ENCODE measurements around the gene SBNO1.
"Not testable (repeated sequence)": the region's sequence is repeated elsewhere in the genome, so short reads cannot be mapped to it uniquely, and the experiment has no call there.

The SBNO1 gene

DNA sequence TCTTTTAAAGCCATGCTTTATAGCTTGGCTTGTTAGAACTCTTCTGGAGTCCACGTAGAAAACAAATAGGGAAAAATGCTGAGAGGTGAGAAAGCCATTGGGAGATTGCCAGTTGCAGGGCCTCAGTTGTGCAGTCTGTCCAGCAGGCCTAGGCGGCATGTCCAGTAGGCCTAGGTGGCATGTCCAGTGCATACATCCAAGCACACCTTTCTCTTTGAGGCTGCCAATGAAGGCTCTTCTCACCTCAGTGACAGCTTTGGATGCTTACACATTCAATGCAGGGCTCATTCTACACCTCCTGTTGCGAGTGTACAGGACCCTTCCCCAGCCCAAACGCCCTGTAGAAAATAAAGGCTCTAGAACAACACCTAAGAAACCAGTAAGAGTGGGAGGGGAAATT, 106.1 kb downstream of the SBNO1 start:
- H3K4me3 ChIP-seq (ENCODE audit: low read depth, low read length): no peak overlapping the region
- TF ChIP-seq, protein P1, sequence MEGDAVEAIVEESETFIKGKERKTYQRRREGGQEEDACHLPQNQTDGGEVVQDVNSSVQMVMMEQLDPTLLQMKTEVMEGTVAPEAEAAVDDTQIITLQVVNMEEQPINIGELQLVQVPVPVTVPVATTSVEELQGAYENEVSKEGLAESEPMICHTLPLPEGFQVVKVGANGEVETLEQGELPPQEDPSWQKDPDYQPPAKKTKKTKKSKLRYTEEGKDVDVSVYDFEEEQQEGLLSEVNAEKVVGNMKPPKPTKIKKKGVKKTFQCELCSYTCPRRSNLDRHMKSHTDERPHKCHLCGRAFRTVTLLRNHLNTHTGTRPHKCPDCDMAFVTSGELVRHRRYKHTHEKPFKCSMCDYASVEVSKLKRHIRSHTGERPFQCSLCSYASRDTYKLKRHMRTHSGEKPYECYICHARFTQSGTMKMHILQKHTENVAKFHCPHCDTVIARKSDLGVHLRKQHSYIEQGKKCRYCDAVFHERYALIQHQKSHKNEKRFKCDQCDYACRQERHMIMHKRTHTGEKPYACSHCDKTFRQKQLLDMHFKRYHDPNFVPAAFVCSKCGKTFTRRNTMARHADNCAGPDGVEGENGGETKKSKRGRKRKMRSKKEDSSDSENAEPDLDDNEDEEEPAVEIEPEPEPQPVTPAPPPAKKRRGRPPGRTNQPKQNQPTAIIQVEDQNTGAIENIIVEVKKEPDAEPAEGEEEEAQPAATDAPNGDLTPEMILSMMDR (IDR thresholded peaks at IDR 0.05; ENCODE audit: insufficient read depth, low read length, missing control alignments): no peak
- DNase-seq (ENCODE audit: low read depth, low spot score): no peak
- ChIA-PET CTCF (interaction anchor here (1.0 to 1.7 kb wide), 2 partner anchors 11 to 20 kb away, joined by 3 to 7 read pairs; no protein-coding TSS in a partner anchor), POLR2A (interaction anchor here (0.6 to 1.2 kb wide), 2 partner anchors 11 to 475 kb away, joined by 4 read pairs; no protein-coding TSS in a partner anchor)

DNA sequence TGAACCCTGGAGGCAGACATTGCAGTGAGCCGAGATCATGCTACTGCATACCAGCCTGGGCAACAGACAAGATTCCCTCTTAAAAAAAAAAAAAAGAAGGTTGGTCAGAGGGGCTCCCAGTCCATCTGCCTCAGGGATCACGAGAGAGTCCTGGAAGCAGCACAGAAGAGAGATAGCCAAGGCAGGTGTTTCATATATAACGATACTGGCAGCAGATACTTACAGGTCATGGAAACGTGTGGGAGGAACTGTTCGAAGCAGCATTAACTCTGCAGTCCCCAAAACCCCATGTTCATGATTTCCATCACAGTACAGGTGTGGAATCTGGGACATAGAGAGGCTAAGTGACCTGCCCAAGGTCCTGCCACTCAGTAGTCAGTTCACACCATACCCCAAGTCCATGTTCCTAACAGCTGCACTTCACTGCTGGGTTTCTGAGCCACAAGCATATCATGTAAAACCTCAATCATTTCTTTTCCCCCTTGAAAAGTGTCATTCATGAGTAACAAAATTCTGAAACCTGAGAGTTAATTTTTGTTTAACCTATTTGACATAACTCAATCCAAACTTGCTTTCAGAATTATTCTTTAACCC, 109.7 kb downstream of the SBNO1 start:
- ChIA-PET CTCF (interaction anchor here (2.6 kb wide), 1 partner anchor 17 kb away, joined by 8 read pairs; no protein-coding TSS in a partner anchor), POLR2A (no interaction called here)
- no peak overlapping the region for H3K4me3 ChIP-seq (ENCODE audit: low read depth, low read length)
- TF ChIP-seq, protein P1 (IDR thresholded peaks at IDR 0.05; ENCODE audit: insufficient read depth, low read length, missing control alignments): no peak
- no peak for DNase-seq (ENCODE audit: low read depth, low spot score)

DNA sequence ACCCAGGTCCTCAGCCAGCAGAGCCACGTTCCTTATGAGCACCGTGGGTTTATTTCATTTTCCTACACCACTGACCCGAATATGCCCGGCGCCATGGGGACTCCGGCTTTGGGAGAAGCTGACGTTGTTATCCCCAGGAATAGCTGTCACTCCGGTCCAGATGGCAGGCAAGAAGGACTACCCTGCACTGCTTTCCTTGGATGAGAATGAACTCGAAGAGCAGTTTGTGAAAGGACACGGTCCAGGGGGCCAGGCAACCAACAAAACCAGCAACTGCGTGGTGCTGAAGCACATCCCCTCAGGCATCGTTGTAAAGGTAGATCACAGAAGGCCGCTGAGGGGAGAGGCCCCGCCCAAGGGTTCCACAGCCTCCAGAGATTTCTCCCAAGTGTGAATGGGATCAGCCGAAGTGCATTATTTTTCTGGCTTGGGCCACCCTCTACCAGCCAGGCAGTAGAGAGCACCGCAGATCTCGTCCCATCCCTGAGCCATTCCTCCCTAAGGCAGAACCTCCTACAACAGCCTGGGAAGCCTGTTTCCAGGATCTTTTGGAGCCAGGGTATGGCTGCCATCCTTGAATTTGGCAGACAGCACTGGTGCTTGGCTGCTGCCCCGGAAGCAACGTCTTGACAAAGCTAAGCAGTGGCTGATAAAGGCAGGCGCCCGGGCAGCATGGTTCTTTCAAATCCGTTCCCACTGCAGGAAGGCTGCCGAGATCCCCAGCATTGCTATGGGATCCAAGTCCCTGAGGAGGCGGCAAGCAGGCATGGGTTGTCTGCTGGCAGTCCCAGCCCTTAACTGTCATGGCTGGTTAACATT, 110.8 kb downstream of the SBNO1 start:
- H3K4me3 ChIP-seq (ENCODE audit: low read depth, low read length): no peak overlapping the region
- TF ChIP-seq, protein P1 (IDR thresholded peaks at IDR 0.05; ENCODE audit: insufficient read depth, low read length, missing control alignments): no peak
- ChIA-PET CTCF (interaction anchor here (1.3 kb wide), 1 partner anchor 15 kb away, joined by 5 read pairs; no protein-coding TSS in a partner anchor), POLR2A (no interaction called here)
- DNase-seq (ENCODE audit: low read depth, low spot score): no peak

DNA sequence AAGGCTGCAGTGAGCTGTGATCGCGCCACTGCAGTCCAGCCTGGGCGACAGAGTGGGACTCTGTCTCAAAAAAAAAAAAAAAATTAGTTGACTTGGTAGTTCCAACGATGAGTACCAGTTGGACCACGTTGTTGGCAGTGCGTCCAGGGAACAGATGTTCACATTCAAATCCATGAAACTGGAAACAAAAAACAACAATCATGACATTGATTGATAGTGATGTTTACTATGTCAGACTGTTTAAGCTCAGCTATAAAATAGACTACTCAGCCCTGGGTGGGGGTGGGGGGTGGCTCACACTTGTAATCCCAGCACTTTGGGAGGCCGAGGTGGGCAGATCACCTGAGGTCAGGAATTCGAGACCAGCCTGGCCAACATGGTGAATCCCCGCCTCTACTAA, 112.3 kb downstream of the SBNO1 start:
- DNase-seq (ENCODE audit: low read depth, low spot score); H3K4me3 ChIP-seq (ENCODE audit: low read depth, low read length); POLR2A ChIA-PET: not testable (repeated sequence)
- CTCF ChIA-PET: interaction anchor here (1.7 to 6.9 kb wide), 2 partner anchors 13 to 113 kb away, joined by 5 to 69 read pairs; no protein-coding TSS in a partner anchor

DNA sequence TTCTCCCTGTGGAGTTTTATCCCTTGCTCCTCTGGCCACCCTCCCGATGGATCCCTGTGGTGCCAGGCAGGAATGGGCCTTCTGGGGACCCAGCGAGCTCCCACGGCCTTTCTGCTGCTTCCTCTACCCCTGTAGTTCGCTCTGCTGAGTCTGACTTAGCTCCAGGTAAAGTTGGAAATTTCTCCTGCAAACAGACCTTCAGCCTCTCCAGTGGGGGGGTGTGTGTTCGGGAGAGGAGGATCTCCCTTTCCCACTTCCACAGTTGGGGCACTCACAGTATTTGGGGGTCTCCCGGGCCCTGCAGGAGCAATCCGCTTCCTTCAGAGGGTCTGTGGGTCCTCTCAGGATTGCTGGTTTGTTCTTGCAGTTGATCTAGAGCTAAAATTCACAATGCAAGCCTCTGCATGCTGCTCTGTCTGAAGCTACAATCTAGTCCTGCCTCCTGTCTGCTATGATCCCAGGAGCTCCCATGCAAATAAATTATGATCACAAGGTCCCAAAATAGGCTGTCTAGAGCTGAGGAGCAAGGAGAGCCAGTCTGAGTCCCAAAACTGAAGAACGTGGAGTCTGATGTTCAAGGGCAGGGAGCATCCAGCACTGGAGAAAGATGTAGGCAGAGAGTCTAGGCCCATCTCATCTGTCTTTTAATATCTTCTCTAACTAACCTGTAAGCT, 113.1 kb downstream of the SBNO1 start:
- no peak for DNase-seq (ENCODE audit: low read depth, low spot score)
- CTCF ChIA-PET: interaction anchor here (1.1 to 6.9 kb wide), 4 partner anchors 12 to 458 kb away, joined by 3 to 69 read pairs (median 4); no protein-coding TSS in a partner anchor
- TF ChIP-seq, protein P1 (IDR thresholded peaks at IDR 0.05; ENCODE audit: insufficient read depth, low read length, missing control alignments): no peak
- POLR2A ChIA-PET: interaction anchor here (0.9 kb wide), 1 partner anchor 19 kb away, joined by 3 read pairs; the partner anchor contains the start of genes MPHOSPH9 and MTRFR
- H3K4me3 ChIP-seq (ENCODE audit: low read depth, low read length): no peak overlapping the region

DNA sequence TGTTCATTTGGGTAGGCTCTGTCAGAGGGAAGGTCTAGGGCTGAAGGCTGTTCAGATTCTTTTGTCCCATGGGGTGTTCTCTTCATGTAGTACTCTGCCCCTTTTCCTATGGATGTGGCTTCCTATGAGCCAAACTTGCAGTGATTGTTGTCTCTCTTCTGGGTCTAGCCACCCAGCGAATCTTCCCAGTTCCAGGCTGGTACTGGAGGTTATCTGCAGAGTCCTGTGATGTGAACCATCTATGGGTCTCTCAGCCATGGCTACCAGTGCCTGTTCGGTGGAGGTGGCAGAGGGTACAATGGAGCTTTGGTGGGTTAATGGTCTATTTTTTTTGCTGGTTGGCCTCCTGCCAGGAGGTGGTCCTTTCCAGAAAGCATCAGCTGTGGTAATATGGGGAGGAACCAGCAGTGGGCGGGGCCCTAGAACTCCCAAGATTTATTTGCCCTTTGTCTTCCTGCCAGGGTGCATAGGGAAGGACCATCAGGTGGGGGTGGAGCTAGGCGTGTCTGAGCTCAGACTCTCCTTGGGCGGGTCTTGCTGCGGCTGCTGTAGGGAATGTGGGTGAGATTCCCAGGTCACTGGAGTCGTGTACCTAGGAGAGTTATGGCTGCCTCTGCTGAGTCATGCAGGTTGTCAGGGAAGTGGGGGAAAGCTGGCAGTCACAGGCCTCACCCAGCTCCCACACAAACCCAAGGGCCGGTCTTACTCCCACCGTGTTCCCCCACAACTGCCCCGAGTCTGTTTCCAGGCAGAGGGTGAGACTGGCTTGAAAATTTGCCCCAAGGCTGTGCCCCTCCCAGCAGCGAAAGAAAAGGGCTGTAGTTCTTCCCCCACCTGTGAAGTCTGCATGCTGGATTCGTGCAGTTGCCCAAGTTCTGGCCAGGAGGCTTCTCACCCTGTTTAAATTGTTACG, 113.9 kb downstream of the SBNO1 start:
- no peak overlapping the region for H3K4me3 ChIP-seq (ENCODE audit: low read depth, low read length)
- CTCF ChIA-PET: interaction anchor here (1.1 to 6.9 kb wide), 4 partner anchors 11 to 457 kb away, joined by 3 to 69 read pairs (median 4); no protein-coding TSS in a partner anchor
- POLR2A ChIA-PET: interaction anchor here (0.6 to 0.9 kb wide), 2 partner anchors 12 to 18 kb away, joined by 3 read pairs; partner anchors contain the start of genes MPHOSPH9 and MTRFR
- TF ChIP-seq, protein P1 (IDR thresholded peaks at IDR 0.05; ENCODE audit: insufficient read depth, low read length, missing control alignments): no peak
- no peak for DNase-seq (ENCODE audit: low read depth, low spot score)

DNA sequence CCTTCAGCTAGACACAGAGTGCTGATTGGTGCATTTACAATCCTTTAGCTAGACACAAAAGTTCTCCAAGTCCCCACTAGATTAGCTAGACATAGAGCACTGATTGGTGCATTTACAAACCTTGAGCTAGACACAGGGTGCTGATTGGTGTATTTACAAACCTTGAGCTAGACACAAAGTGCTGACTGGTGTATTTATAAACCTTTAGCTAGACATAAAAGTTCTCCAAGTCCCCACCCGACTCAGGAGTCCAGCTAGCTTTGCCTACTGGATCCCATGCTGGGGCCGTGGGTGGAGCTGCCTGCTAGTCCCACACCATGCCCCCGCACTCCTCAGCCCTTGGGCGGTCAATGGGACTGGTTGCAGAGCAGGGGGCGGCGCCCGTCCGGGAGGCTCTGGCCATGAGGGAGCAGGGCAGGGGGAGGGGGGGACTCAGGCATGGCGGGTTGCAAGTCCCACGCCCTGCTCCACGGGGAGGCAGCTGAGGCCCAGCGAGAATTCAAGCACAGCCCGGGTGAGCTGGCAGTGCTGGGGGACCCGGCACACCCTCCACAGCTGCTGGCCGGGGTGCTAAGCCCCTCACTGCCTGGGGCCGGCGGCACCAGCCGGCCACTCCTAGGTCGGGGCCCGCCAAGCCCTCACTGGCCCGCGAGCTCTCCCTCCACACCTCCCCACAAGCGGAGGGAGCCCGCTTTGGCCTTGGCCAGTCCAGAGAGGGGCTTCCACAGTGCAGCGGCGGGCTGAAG, 115.5 kb downstream of the SBNO1 start:
- POLR2A ChIA-PET: interaction anchor here (1.4 kb wide), 1 partner anchor 16 kb away, joined by 4 read pairs; the partner anchor contains the start of genes MPHOSPH9 and MTRFR
- not testable (repeated sequence) for H3K4me3 ChIP-seq (ENCODE audit: low read depth, low read length); DNase-seq (ENCODE audit: low read depth, low spot score)
- CTCF ChIA-PET: interaction anchor here (6.9 kb wide), 1 partner anchor 9 kb away, joined by 69 read pairs; no protein-coding TSS in a partner anchor

DNA sequence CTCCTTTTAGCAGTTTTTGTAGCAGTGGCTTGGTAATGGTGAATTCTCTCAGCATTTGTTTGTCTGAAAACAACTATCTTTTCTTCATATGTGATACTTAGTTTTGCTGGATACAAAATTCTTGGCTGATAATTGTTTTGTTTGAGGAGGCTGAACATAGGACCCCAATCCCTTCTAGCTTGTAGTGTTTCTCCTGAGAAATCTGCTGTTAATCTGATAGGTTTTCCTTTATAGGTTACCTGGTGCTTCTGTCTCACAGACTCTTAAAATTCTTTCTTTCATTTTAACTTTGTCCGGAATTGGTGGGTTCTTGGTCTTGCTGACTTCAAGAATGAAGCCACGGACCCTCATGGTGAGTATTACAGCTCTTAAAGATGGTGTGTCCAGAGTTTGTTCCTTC, 116.5 kb downstream of the SBNO1 start:
- H3K4me3 ChIP-seq (ENCODE audit: low read depth, low read length); DNase-seq (ENCODE audit: low read depth, low spot score): not testable (repeated sequence)
- ChIA-PET CTCF (interaction anchor here (1.1 to 6.9 kb wide), 2 partner anchors 8 to 205 kb away, joined by 4 to 69 read pairs; no protein-coding TSS in a partner anchor), POLR2A (interaction anchor here (1.3 kb wide), 1 partner anchor 15 kb away, joined by 3 read pairs; the partner anchor contains the start of genes MPHOSPH9 and MTRFR)
